Lower leg skin (tissue), 3 donors: ENCODE results near the gene TIMP2.

ENCODE experiments used
- CTCF ChIP-seq, 3 donors: fragments of 450-650 bp; IDR thresholded peaks; one replicate each; pipeline ENCODE4 v1.5.1; 2016; ENCODE audit warnings: antibody characterized with exemption in 3 of 3, mild to moderate bottlenecking in 3 of 3, moderate library complexity in 2 of 3
- POLR2A ChIP-seq, 2 donors: fragments of 450-650 bp; IDR thresholded peaks; one replicate each; pipeline ENCODE4 v1.6.1; 2016 to 2017; ENCODE audit warnings: antibody characterized with exemption in 2 of 2, mild to moderate bottlenecking in 1 of 2, moderate library complexity in 1 of 2

GRCh38 chr17:78819402-78819801 lies 105.8 kb downstream of the TIMP2 start:
- TF ChIP-seq POLR2A (IDR thresholded peaks at IDR 0.05) (no peak), CTCF (IDR thresholded peaks at IDR 0.05) (no peak)
